Pancreas (tissue), 10 donors: Measurements from ENCODE around the gene PDE6A. TPM values are rescaled to one million over a fixed set of nuclear protein-coding genes. Genes with fewer than 3 reads are reported as not detected.

Experiments
- ATAC-seq, 4 donors: fragments of 200-7000 bp; cut with Tn5 transposase; one replicate each; pipeline versions ENCODE4 v1.8.0 to v1.9.1; 2020; ENCODE audit warnings: mild to moderate bottlenecking in 4 of 4, moderate library complexity in 4 of 4
- DNase-seq, 6 donors: peaks; one replicate each; pipeline ENCODE4 v3.0.0-alpha.2; 2020
- FAIRE-seq: peaks from 2 replicates; lab custom pipeline; 2012; peaks lifted over from hg19 to GRCh38; lab: Jason Lieb, UNC
- H3K27ac ChIP-seq, 4 donors: fragments of 200-600 bp; sonication (generic); 1 replicate in 3 of 4; 2 replicates in 1 of 4; pipeline versions ENCODE4 v1.5.0 to v1.8.0; 2020
- H3K27me3 ChIP-seq, 4 donors: fragments of 200-600 bp; one replicate each; pipeline ENCODE4 v1.8.0; 2021
- H3K36me3 ChIP-seq, 3 donors: fragments of 200-600 bp; sonication (generic) in 1 of 3; one replicate each; pipeline versions ENCODE4 v1.5.0 to v1.8.0; 2020 to 2021
- H3K4me1 ChIP-seq, 3 donors: fragments of 200-600 bp; one replicate each; pipeline ENCODE4 v1.8.0; 2021
- H3K4me3 ChIP-seq, 4 donors: fragments of 200-600 bp; sonication (generic) in 2 of 4; one replicate each; pipeline versions ENCODE4 v1.5.0 to v1.8.0; 2020 to 2021
- H3K9me3 ChIP-seq, 4 donors: fragments of 200-600 bp; one replicate each; pipeline ENCODE4 v1.8.0; 2021
- CTCF ChIP-seq, 4 donors: fragments of 200-600 bp; sonication (generic) in 3 of 4; IDR thresholded peaks; one replicate each; pipeline versions ENCODE4 v1.5.0 to v1.8.0; 2021; ENCODE audit warnings: antibody characterized with exemption in 4 of 4
- WGBS, 2 donors: extraction: QIAGEN DNeasy Blood & Tissue Kit; methylation state at CpG; one replicate each; pipeline ENCODE4 v1.1.7; 2013; 5-methylcytosine and 5-hydroxymethylcytosine counted together
- intact Hi-C, 3 donors: fragments of 100-400 bp; cut with DNase I; formaldehyde crosslinking; loops; one replicate each; pipeline versions ENCODE4 v1.11.1 to v1.14.2; 2022
- polyA plus RNA-seq, 2 donors: library from polyadenylated mRNA; stranded (reverse); fragments of 200-250 nt; gene quantifications; one replicate each; pipeline ENCODE4 v1.2.3, GENCODE V29; 2013
- total RNA-seq, 6 donors: library from RNA; stranded (reverse); fragmentation: NEBNext Ultra II Directional in 4 of 6; extraction: Animal tissue kit (Norgen Biotek cat#: 25700) in 4 of 6; gene quantifications; one replicate each; pipeline versions ENCODE4 v1.2.1 to v1.2.4, GENCODE V29; 2021 to 2023
- donor health status: healthy with polysubstance abuse.
- donor health status: DM: no; HTN: no; CAD: no; lungs with moderate emphysema.
- donor health status: DM: no; HTN: no; CAD: no.
- donor health status: control.
- donor health status: control.
- donor health status: Bipolar disorder and iron deficiency.
- donor health status: DM: yes; HTN: yes; CAD: no.
- donor health status: DM: no; HTN: no; CAD: no.
- donor health status: DM: no; HTN: no; CAD: no.
- donor health status: DM: yes; HTN: yes; CAD: no.

The PDE6A gene
- total and polyA plus RNA-seq, 8 donors, result not detected

- Histone ChIP-seq H3K27me3 (no peaks in the 10 kb centered on the region), H3K4me1 (no peaks in the 10 kb centered on the region), H3K9me3 (no peaks in the 10 kb centered on the region), H3K27ac (no peak overlapping the region), H3K4me3 (no peak overlapping the region), H3K36me3 (no peaks in the 10 kb centered on the region)
- ATAC-seq (no peak), DNase-seq (no peak), FAIRE-seq (no peak)
- 67 to 68% methylated on average over 11 of the region's 11 CpGs for WGBS, 2 donors
- no peak for TF ChIP-seq CTCF (IDR thresholded peaks at IDR 0.05)
- intact Hi-C loops, result no loop called here
Observed at GRCh38 chr5:149872351-149873040, 72.1 kb downstream of the PDE6A start.

- no peak for FAIRE-seq
- no peak for ATAC-seq
- intact Hi-C loops, result no loop called here
- no peak for TF ChIP-seq CTCF (IDR thresholded peaks at IDR 0.05)
- DNase-seq, result no peak
- H3K4me1 ChIP-seq, result no peaks in the 10 kb centered on the region
- no peak overlapping the region for H3K4me3 ChIP-seq
- H3K36me3 ChIP-seq, result no peaks in the 10 kb centered on the region
- H3K9me3 ChIP-seq, result no peaks in the 10 kb centered on the region
- H3K27me3 ChIP-seq, result no peaks in the 10 kb centered on the region
- WGBS, 2 donors, result 90 to 93% methylated on average over 7 of the region's 7 CpGs
- H3K27ac ChIP-seq, result no peak overlapping the region
Observed at GRCh38 chr5:149871471-149871870, 73.1 kb downstream of the PDE6A start.

DNA sequence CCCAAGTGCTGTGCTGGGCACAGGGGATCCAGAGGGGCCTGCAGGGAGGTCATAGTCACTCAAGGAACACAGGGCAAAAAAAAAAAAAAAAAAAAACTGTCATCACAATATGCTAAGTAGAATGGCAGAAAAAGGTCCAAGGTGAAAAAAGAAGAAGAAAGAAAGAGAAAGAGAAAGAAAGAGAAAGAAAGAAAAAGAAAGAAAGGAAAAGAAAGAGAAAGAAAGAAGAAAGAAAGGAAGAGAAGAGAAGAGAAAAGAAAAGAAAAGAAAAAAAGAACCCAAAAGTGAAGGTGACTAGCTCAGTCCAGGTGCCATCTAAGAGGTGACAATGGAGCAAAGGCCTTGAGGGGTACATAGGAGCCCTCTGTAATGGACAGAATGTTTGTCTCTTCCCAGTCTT lies 73.9 kb downstream of the PDE6A start:
- intact Hi-C loops, result no loop called here
- FAIRE-seq, result no peak
- Histone ChIP-seq H3K9me3 (no peaks in the 10 kb centered on the region), H3K4me1 (no peaks in the 10 kb centered on the region), H3K36me3 (no peaks in the 10 kb centered on the region), H3K27ac (no peak overlapping the region), H3K4me3 (no peak overlapping the region), H3K27me3 (no peaks in the 10 kb centered on the region)
- no peak for TF ChIP-seq CTCF (IDR thresholded peaks at IDR 0.05)
- DNase-seq, result no peak
- ATAC-seq, result no peak

GRCh38 chr5:149870232-149870631 lies 74.4 kb downstream of the PDE6A start:
- Histone ChIP-seq H3K36me3 (no peaks in the 10 kb centered on the region), H3K4me3 (no peak overlapping the region), H3K27me3 (no peaks in the 10 kb centered on the region), H3K4me1 (no peaks in the 10 kb centered on the region), H3K9me3 (no peaks in the 10 kb centered on the region), H3K27ac (no peak overlapping the region)
- FAIRE-seq, result no peak
- DNase-seq, result no peak
- TF ChIP-seq CTCF (IDR thresholded peaks at IDR 0.05), result no peak
- intact Hi-C loops, result no loop called here
- WGBS, 2 donors, result 76 to 90% methylated on average over 1 of the region's 1 CpG
- ATAC-seq, result no peak

GRCh38 chr5:149869411-149869821 lies 75.2 kb downstream of the PDE6A start:
- intact Hi-C loops, result no loop called here
- no peaks in the 10 kb centered on the region for H3K9me3 ChIP-seq
- no peak overlapping the region for H3K27ac ChIP-seq
- FAIRE-seq (no peak), DNase-seq (no peak), ATAC-seq (no peak)
- H3K27me3 ChIP-seq, result no peaks in the 10 kb centered on the region
- 90 to 92% methylated on average over 5 of the region's 5 CpGs for WGBS, 2 donors
- no peak overlapping the region for H3K4me3 ChIP-seq
- H3K36me3 ChIP-seq, result no peaks in the 10 kb centered on the region
- no peaks in the 10 kb centered on the region for H3K4me1 ChIP-seq
- no peak for TF ChIP-seq CTCF (IDR thresholded peaks at IDR 0.05)
